KG1 (cell line): ENCODE results near the gene RARG.
"Not testable (repeated sequence)": the region's sequence is repeated elsewhere in the genome, so short reads cannot be mapped to it uniquely, and the experiment has no call there.

Experiments
- DNase-seq: peaks from one replicate; lab custom pipeline; 2025; lab: John Stamatoyannopoulos, UW

Gene RARG

GRCh38 chr12:53170215-53170614 lies 61.8 kb downstream of the RARG start:
- no peak for DNase-seq

GRCh38 chr12:53169644-53170043 lies 62.4 kb downstream of the RARG start:
- DNase-seq = no peak

- no peak for DNase-seq
These were observed 65.2 kb downstream of the RARG start for GRCh38 chr12:53166837-53167236.

- not testable (repeated sequence) for DNase-seq
These were observed 69.0 kb downstream of the RARG start for GRCh38 chr12:53163008-53163407.

- no peak for DNase-seq
These were observed 70.7 kb downstream of the RARG start for GRCh38 chr12:53161119-53161911.

- no peak for DNase-seq
These were observed 71.3 kb downstream of the RARG start for GRCh38 chr12:53160673-53161072.
